ENCODE results near the gene SFTPD. TPM values are rescaled to one million over a fixed set of nuclear protein-coding genes. Genes with fewer than 3 reads are reported as not detected.

Gene SFTPD
- total and polyA plus RNA-seq, 9 of the 15 experiments (the other 6 are each of a cell fraction or from before 2014, with no cell fraction given): 0.20 TPM; not detected in 8

DNA sequence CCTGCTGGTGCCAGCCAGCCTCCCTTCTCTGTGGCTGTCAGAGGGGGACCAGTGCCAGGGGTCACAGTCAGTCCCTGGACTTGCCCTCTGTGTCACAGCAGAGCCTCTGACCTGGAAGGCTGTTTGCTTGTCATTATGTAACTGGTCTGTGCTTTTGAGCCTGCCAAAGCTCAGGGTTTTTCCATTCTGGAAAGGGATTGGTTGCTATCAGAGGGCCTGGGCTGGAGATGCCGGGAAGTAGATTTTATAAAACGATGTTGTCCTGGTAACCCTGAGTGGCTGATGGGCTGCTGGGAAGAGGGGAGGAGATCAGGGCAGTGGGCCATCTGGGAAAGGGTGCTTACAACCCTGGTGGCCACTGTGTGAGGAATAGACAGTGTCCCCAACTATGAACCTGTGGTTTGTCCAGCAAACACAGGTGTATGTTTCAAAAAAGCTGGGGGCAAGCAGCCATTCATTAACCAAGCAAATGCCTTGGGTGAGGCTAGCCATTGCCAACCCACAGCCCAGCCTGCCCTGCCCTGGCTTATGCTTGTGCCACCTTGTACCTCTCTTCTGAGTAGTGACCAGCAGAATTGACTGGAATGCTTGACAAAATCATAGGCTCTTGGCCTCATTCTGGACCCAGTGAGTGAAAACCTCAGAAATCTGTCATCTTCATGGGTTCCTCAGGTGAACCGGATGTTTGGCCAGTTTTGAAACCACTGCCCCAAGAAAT, 21.6 kb downstream of the SFTPD start:
- H3K4me1 ChIP-seq (replicated peaks in 1 of 2; ENCODE audit: control insufficient read depth in 2 of 2, insufficient read depth in 2 of 2, low read length in 2 of 2): peaks cover 3 to 4% of the 10 kb centered on the region in 2 experiments; a peak in 3 of 5 replicates
- no TSS peak for BruUV-seq (replicated peaks)
- CTCF ChIA-PET (ENCODE audit: low intra/inter-chr PET ratio): no interaction called here
- no peaks in the 10 kb centered on the region for H3K36me3 ChIP-seq (ENCODE audit: control insufficient read depth, insufficient read depth, low read length)
- no peaks in the 10 kb centered on the region for H3K9me3 ChIP-seq (replicated peaks; ENCODE audit: control insufficient read depth, insufficient read depth, low read depth, low read length)
- no peak overlapping the region for H3K4me3 ChIP-seq
- H3K9me1 ChIP-seq (ENCODE audit: control insufficient read depth, insufficient read depth, low read length): no peaks in the 10 kb centered on the region
- H2AFZ ChIP-seq (ENCODE audit: low read depth, low read length): no peak overlapping the region
- H3K4me2 ChIP-seq (ENCODE audit: insufficient read depth, low read length): no peak overlapping the region
- ATAC-seq: no peak
- POLR2A ChIA-PET: interaction anchor here (0.6 kb wide), 1 partner anchor 363 kb away, joined by 3 read pairs; no protein-coding TSS in a partner anchor
- peak in 3 of 4 experiments; percentile 3 to 5 (median 4) for DNase-seq (ENCODE audit: extremely low read depth in 1 of 4, low spot score in 3 of 4)
- in situ Hi-C loops (cut with MboI): no loop called here
- H3K9ac ChIP-seq (ENCODE audit: insufficient read depth in 1 of 2, low read depth in 2 of 2, low read length in 2 of 2): no peak overlapping the region
- no peak for FAIRE-seq
- no peak overlapping the region for H3K27ac ChIP-seq (ENCODE audit: extremely low read depth, low read depth, low read length)
- H3K79me2 ChIP-seq (ENCODE audit: control insufficient read depth, insufficient read depth, low read length): no peaks in the 10 kb centered on the region
- intact Hi-C loops (cut with micrococcal nuclease): loop anchor here (5.0 kb wide), 5 partner anchors 105 to 390 kb away; no protein-coding TSS in a partner anchor
- no peak for TF ChIP-seq TARDBP (IDR thresholded peaks at IDR 0.05)
- no peak for TF ChIP-seq NFE2 (IDR thresholded peaks at IDR 0.05; ENCODE audit: low read depth)
- TF ChIP-seq ZNF133 (CRISPR knock-in tag; IDR thresholded peaks at IDR 0.05): no peak
- no peak for TF ChIP-seq ZNF79 (CRISPR knock-in tag; IDR thresholded peaks at IDR 0.05; ENCODE audit: low read depth)
- no peak for TF ChIP-seq TRIM24 (IDR thresholded peaks at IDR 0.05)
- no peak for TF ChIP-seq ILK (tag; IDR thresholded peaks at IDR 0.05; ENCODE audit: borderline replicate concordance, low read depth)
- TF ChIP-seq ZZZ3 (IDR thresholded peaks at IDR 0.05): no peak
- TF ChIP-seq RHOXF2B (CRISPR knock-in tag; conservative IDR thresholded peaks at IDR 0.05): no peak
- WGBS (ENCODE audit: insufficient coverage, low coverage, missing lambda C conversion rate): 16% methylated on average over 3 of the region's 3 CpGs
- peaks cover 36 to 56% of the 10 kb centered on the region in 2 experiments for H3K27me3 ChIP-seq (ENCODE audit: control insufficient read depth in 2 of 2, insufficient read depth in 2 of 2, low read length in 2 of 2)
- no peaks in the 10 kb centered on the region for H4K20me1 ChIP-seq (replicated peaks; ENCODE audit: control insufficient read depth, insufficient read depth, low read length)
